ENCODE results near the gene CACNA1G.

CACNA1G gene

GRCh38 chr17:50635732-50635981 lies 75.1 kb downstream of the CACNA1G start:
- DNase-seq, result no peak

GRCh38 chr17:50635982-50636803 lies 75.7 kb downstream of the CACNA1G start:
- DNase-seq, result no peak

- no peak for DNase-seq
Observed at GRCh38 chr17:50636804-50637195, 76.3 kb downstream of the CACNA1G start.

- no peak for DNase-seq
Observed at GRCh38 chr17:50637829-50638605, 77.5 kb downstream of the CACNA1G start.

- no peak for DNase-seq
Observed at GRCh38 chr17:50638606-50638965, 78.1 kb downstream of the CACNA1G start.

- DNase-seq, result peak; percentile 99
Observed at GRCh38 chr17:50638966-50639713, 78.6 kb downstream of the CACNA1G start.

- peak; percentile 24 for DNase-seq
Observed at GRCh38 chr17:50640686-50641351, 80.3 kb downstream of the CACNA1G start.

- DNase-seq, result no peak
Observed at GRCh38 chr17:50641357-50641756, 80.8 kb downstream of the CACNA1G start.

- DNase-seq, result no peak
Observed at GRCh38 chr17:50642071-50642721, 81.7 kb downstream of the CACNA1G start.

- no peak for DNase-seq
Observed at GRCh38 chr17:50642722-50643656, 82.5 kb downstream of the CACNA1G start.

- no peak for DNase-seq
Observed at GRCh38 chr17:50645748-50646682, 85.5 kb downstream of the CACNA1G start.

- DNase-seq, result no peak
Observed at GRCh38 chr17:50647187-50647586, 86.7 kb downstream of the CACNA1G start.

GRCh38 chr17:50649042-50649908 lies 88.8 kb downstream of the CACNA1G start:
- peak; percentile 20 for DNase-seq

- no peak for DNase-seq
Observed at GRCh38 chr17:50651661-50652060, 91.1 kb downstream of the CACNA1G start.

- DNase-seq, result no peak
Observed at GRCh38 chr17:50653738-50654137, 93.2 kb downstream of the CACNA1G start.

- DNase-seq, result no peak
Observed at GRCh38 chr17:50656509-50656908, 96.0 kb downstream of the CACNA1G start.

- DNase-seq, result no peak
Observed at GRCh38 chr17:50657054-50657453, 96.5 kb downstream of the CACNA1G start.

- no peak for DNase-seq
Observed at GRCh38 chr17:50657627-50658026, 97.1 kb downstream of the CACNA1G start.

GRCh38 chr17:50658616-50659015 lies 98.1 kb downstream of the CACNA1G start:
- DNase-seq, result no peak

Measured in fibroblast of upper back skin (primary cell).